ENCODE measurements around the gene SPATA31C1. TPM values are rescaled to one million over a fixed set of nuclear protein-coding genes. Genes with fewer than 3 reads are reported as not detected.
"Not testable (repeated sequence)": the region's sequence is repeated elsewhere in the genome, so short reads cannot be mapped to it uniquely, and the experiment has no call there.

Gene SPATA31C1
- total and polyA plus RNA-seq, 2 experiments from 2014 or later: not detected

GRCh38 chr9:87937918-87938317 lies 20.2 kb downstream of the SPATA31C1 start:
- not testable (repeated sequence) for H4K20me1 ChIP-seq (ENCODE audit: insufficient read depth, poor library complexity, severe bottlenecking); H3K4me3 ChIP-seq; DNase-seq (ENCODE audit: low spot score); H3K79me2 ChIP-seq; H3K4me2 ChIP-seq; H3K27ac ChIP-seq; H3K9me3 ChIP-seq (ENCODE audit: low read depth); H3K4me1 ChIP-seq (ENCODE audit: insufficient read depth); H2AFZ ChIP-seq; H3K36me3 ChIP-seq (replicated peaks; ENCODE audit: insufficient read depth, low read depth); H3K9me2 ChIP-seq (replicated peaks; ENCODE audit: insufficient read depth); H3K27me3 ChIP-seq
- WGBS (ENCODE audit: low lambda C conversion rate, missing lambda C conversion rate): 100% methylated on average over 2 of the region's 9 CpGs

GRCh38 chr9:87938336-87938735 lies 20.6 kb downstream of the SPATA31C1 start:
- not testable (repeated sequence) for H3K27ac ChIP-seq; DNase-seq (ENCODE audit: low spot score); H3K4me1 ChIP-seq (ENCODE audit: insufficient read depth); H3K4me3 ChIP-seq; H3K79me2 ChIP-seq; H4K20me1 ChIP-seq (ENCODE audit: insufficient read depth, poor library complexity, severe bottlenecking); H3K9me2 ChIP-seq (replicated peaks; ENCODE audit: insufficient read depth); H3K4me2 ChIP-seq; H3K36me3 ChIP-seq (replicated peaks; ENCODE audit: insufficient read depth, low read depth); H3K9me3 ChIP-seq (ENCODE audit: low read depth); H2AFZ ChIP-seq; H3K27me3 ChIP-seq
- WGBS (ENCODE audit: low lambda C conversion rate, missing lambda C conversion rate): no CpG with 5 or more reads among the region's 12 CpGs

- not testable (repeated sequence) for H3K9me2 ChIP-seq (replicated peaks; ENCODE audit: insufficient read depth); H3K36me3 ChIP-seq (replicated peaks; ENCODE audit: insufficient read depth, low read depth); H4K20me1 ChIP-seq (ENCODE audit: insufficient read depth, poor library complexity, severe bottlenecking); H3K4me3 ChIP-seq; H3K4me1 ChIP-seq (ENCODE audit: insufficient read depth); H2AFZ ChIP-seq; H3K9me3 ChIP-seq (ENCODE audit: low read depth); H3K4me2 ChIP-seq; H3K27me3 ChIP-seq; H3K79me2 ChIP-seq; H3K27ac ChIP-seq; DNase-seq (ENCODE audit: low spot score)
- WGBS (ENCODE audit: low lambda C conversion rate, missing lambda C conversion rate): 88% methylated on average over 3 of the region's 8 CpGs
Measured at GRCh38 chr9:87939096-87939495, 21.3 kb downstream of the SPATA31C1 start.

- no peak overlapping the region for H3K4me3 ChIP-seq
- H3K9me3 ChIP-seq (ENCODE audit: low read depth): no peaks in the 10 kb centered on the region
- H3K27ac ChIP-seq: no peak overlapping the region
- no peaks in the 10 kb centered on the region for H4K20me1 ChIP-seq (ENCODE audit: insufficient read depth, poor library complexity, severe bottlenecking)
- H3K27me3 ChIP-seq: no peaks in the 10 kb centered on the region
- H2AFZ ChIP-seq: no peak overlapping the region
- no peaks in the 10 kb centered on the region for H3K79me2 ChIP-seq
- no peaks in the 10 kb centered on the region for H3K36me3 ChIP-seq (replicated peaks; ENCODE audit: insufficient read depth, low read depth)
- no peaks in the 10 kb centered on the region for H3K9me2 ChIP-seq (replicated peaks; ENCODE audit: insufficient read depth)
- TF ChIP-seq CTCF (IDR thresholded peaks at IDR 0.05; ENCODE audit: poor library complexity) (no peak), EZH2 (IDR thresholded peaks at IDR 0.05; ENCODE audit: borderline replicate concordance) (no peak), EZH2phosphoT487 (IDR thresholded peaks at IDR 0.05; ENCODE audit: low read depth, severe bottlenecking, unreplicated experiment) (no peak)
- WGBS (ENCODE audit: low lambda C conversion rate, missing lambda C conversion rate): 90% methylated on average over 20 of the region's 21 CpGs
- no peak overlapping the region for H3K4me2 ChIP-seq
- no peaks in the 10 kb centered on the region for H3K4me1 ChIP-seq (ENCODE audit: insufficient read depth)
- DNase-seq (ENCODE audit: low spot score): no peak
Measured at GRCh38 chr9:87944096-87944495, 26.3 kb downstream of the SPATA31C1 start.

- Histone ChIP-seq H3K4me1 (ENCODE audit: insufficient read depth) (no peaks in the 10 kb centered on the region), H3K4me2 (no peak overlapping the region), H3K79me2 (no peaks in the 10 kb centered on the region), H3K9me3 (ENCODE audit: low read depth) (no peaks in the 10 kb centered on the region), H3K9me2 (replicated peaks; ENCODE audit: insufficient read depth) (no peaks in the 10 kb centered on the region), H2AFZ (no peak overlapping the region), H4K20me1 (ENCODE audit: insufficient read depth, poor library complexity, severe bottlenecking) (no peaks in the 10 kb centered on the region), H3K36me3 (replicated peaks; ENCODE audit: insufficient read depth, low read depth) (no peaks in the 10 kb centered on the region), H3K27me3 (no peaks in the 10 kb centered on the region), H3K4me3 (no peak overlapping the region), H3K27ac (no peak overlapping the region)
- no peak for DNase-seq (ENCODE audit: low spot score)
- WGBS (ENCODE audit: low lambda C conversion rate, missing lambda C conversion rate): 95% methylated on average over 12 of the region's 21 CpGs
- TF ChIP-seq CTCF (IDR thresholded peaks at IDR 0.05; ENCODE audit: poor library complexity) (no peak), EZH2phosphoT487 (IDR thresholded peaks at IDR 0.05; ENCODE audit: low read depth, severe bottlenecking, unreplicated experiment) (no peak), EZH2 (IDR thresholded peaks at IDR 0.05; ENCODE audit: borderline replicate concordance) (no peak)
Measured at GRCh38 chr9:87944682-87945081, 26.9 kb downstream of the SPATA31C1 start.

Data from hepatocyte (in vitro differentiated cells).